HEK293 (cell line): ENCODE measurements around the gene KBTBD3.
A peak's percentile ranks its signal among the peaks of the same experiment; 100 is the strongest.

Experiments
- CTCF ChIA-PET: fragments of 350-600 bp; formaldehyde crosslinking; extraction: SDS; loops from one replicate; lab custom pipeline; 2021; ENCODE audit warnings: antibody characterized with exemption; lab: Yijun Ruan, JAX
- POLR2A ChIA-PET: fragments of 300-600 bp; formaldehyde crosslinking; extraction: SDS; loops from one replicate; lab custom pipeline; 2020; ENCODE audit warnings: antibody characterized with exemption, inconsistent platforms; lab: Yijun Ruan, JAX
- H3K27ac ChIP-seq: fragments of 200-500 bp; sonication (Bioruptor generic); 2 replicates; pipeline ENCODE4 v1.5.1; 2014; ENCODE audit warnings: low read depth, low read length, control low read depth, inconsistent platforms; ENCODE audit errors: extremely low read depth
- H3K36me3 ChIP-seq, 2 experiments: fragments of 200-500 bp in 1 of 2; sonication (Bioruptor generic) in 1 of 2; 1 replicate in 1 of 2; 2 replicates in 1 of 2; pipeline ENCODE4 v1.5.1; 2014 to 2017; ENCODE audit warnings: inconsistent platforms in 2 of 2, low read length in 2 of 2; ENCODE audit not compliant: control insufficient read depth in 2 of 2, insufficient read depth in 1 of 2
- H3K4me1 ChIP-seq: fragments of 200-500 bp; sonication (Bioruptor generic); 2 replicates; pipeline ENCODE4 v1.5.1; 2014; ENCODE audit warnings: mild to moderate bottlenecking, low read length, inconsistent platforms; ENCODE audit not compliant: control insufficient read depth, insufficient read depth
- H3K4me3 ChIP-seq: 2 replicates; pipeline ENCODE4 v1.5.1; 2011; ENCODE audit warnings: low read depth, mild to moderate bottlenecking, control low read depth, low read length, moderate library complexity
- H3K9me3 ChIP-seq: fragments of 200-500 bp; sonication (Bioruptor generic); 2 replicates; pipeline ENCODE4 v1.5.1; 2014; ENCODE audit warnings: low read depth, low read length, inconsistent platforms; ENCODE audit not compliant: control insufficient read depth, insufficient read depth
- ELK4 ChIP-seq: IDR thresholded peaks from 2 replicates; pipeline ENCODE4 v1.6.1; 2011; ENCODE audit warnings: mild to moderate bottlenecking, low read depth, low read length, borderline replicate concordance
- KLF10 ChIP-seq: fragments of 450-650 bp; IDR thresholded peaks from 2 replicates; pipeline ENCODE4 v1.5.1; 2018; ENCODE audit warnings: missing biosample characterization, mild to moderate bottlenecking, missing genetic modification characterization
- PRDM6 ChIP-seq: fragments of 450-650 bp; formaldehyde crosslinking; IDR thresholded peaks from 2 replicates; pipeline ENCODE4 v1.5.1; 2017; ENCODE audit warnings: missing biosample characterization, missing genetic modification characterization
- ZBTB48 ChIP-seq: fragments of 450-650 bp; formaldehyde crosslinking; IDR thresholded peaks from 2 replicates; pipeline ENCODE4 v1.5.1; 2016; ENCODE audit warnings: missing biosample characterization, missing genetic modification characterization
- ZBTB49 ChIP-seq: fragments of 450-650 bp; formaldehyde crosslinking; IDR thresholded peaks from 2 replicates; pipeline ENCODE4 v1.5.1; 2016; ENCODE audit warnings: missing biosample characterization, missing genetic modification characterization, low read depth
- ZFHX2 ChIP-seq: fragments of 450-650 bp; formaldehyde crosslinking; conservative IDR thresholded peaks from 2 replicates; pipeline ENCODE4 v1.5.1; 2016; ENCODE audit warnings: missing biosample characterization, missing genetic modification characterization
- ZNF148 ChIP-seq: fragments of 450-650 bp; formaldehyde crosslinking; IDR thresholded peaks from 2 replicates; pipeline ENCODE4 v1.5.0; 2017; ENCODE audit warnings: missing biosample characterization, missing genetic modification characterization, borderline replicate concordance
- ZNF341 ChIP-seq: fragments of 450-650 bp; formaldehyde crosslinking; IDR thresholded peaks from 2 replicates; pipeline ENCODE4; 2016; ENCODE audit warnings: low read depth, missing biosample characterization, missing genetic modification characterization
- ZNF558 ChIP-seq: fragments of 450-650 bp; formaldehyde crosslinking; IDR thresholded peaks from 2 replicates; pipeline ENCODE4 v1.5.1; 2016; ENCODE audit warnings: missing biosample characterization, missing genetic modification characterization
- ZNF777 ChIP-seq: fragments of 450-650 bp; formaldehyde crosslinking; IDR thresholded peaks from 2 replicates; pipeline ENCODE4 v1.5.1; 2017; ENCODE audit warnings: missing biosample characterization, missing genetic modification characterization, borderline replicate concordance
- ZNF792 ChIP-seq: fragments of 450-650 bp; formaldehyde crosslinking; IDR thresholded peaks from 2 replicates; pipeline ENCODE4 v1.5.1; 2016; ENCODE audit warnings: missing biosample characterization, missing genetic modification characterization
- TF ChIP-seq, protein P1 (sequence below): fragments of 450-650 bp; formaldehyde crosslinking; optimal IDR thresholded peaks from 2 replicates; pipeline ENCODE3; 2016; ENCODE audit warnings: missing biosample characterization, mild to moderate bottlenecking, missing genetic modification characterization

Gene KBTBD3

DNA sequence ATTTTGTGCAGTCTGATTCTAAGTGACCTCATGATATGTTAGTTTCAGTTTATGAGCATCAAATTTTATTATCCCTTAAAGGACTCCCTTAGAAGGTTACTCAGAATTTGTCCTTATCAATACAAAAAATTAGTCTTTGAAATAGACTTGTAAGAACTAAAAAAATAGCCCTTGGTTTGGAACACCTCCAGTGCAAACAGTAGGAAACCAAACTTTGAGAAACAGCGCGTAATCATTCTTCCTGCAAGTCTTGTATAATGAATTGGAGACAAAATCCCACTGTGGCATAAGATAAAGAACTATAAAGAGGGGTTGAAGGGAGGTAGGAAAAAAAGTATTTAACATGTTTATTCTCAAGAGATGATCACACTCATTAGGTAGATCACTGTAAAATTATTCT lies 44.3 kb downstream of the KBTBD3 start:
- no peaks in the 10 kb centered on the region for H3K36me3 ChIP-seq
- POLR2A ChIA-PET = no interaction called here
- H3K4me3 ChIP-seq = no peak overlapping the region
- no peaks in the 10 kb centered on the region for H3K9me3 ChIP-seq
- CTCF ChIA-PET = no interaction called here
- H3K4me1 ChIP-seq = no peaks in the 10 kb centered on the region
- H3K27ac ChIP-seq = no peak overlapping the region
- 0 out of 2 replicates have a peak, but pooled peaks have one; percentile 10 for TF ChIP-seq PRDM6 (tag by site-specific recombination)
- no peak for TF ChIP-seq ZNF341 (tag by site-specific recombination)

- CTCF ChIA-PET = interaction anchor here (0.6 kb wide), 1 partner anchor 169 kb away, joined by 3 read pairs; no protein-coding TSS in a partner anchor
- Histone ChIP-seq H3K4me3 (no peak overlapping the region), H3K4me1 (no peaks in the 10 kb centered on the region), H3K27ac (no peak overlapping the region), H3K9me3 (no peaks in the 10 kb centered on the region), H3K36me3 (no peaks in the 10 kb centered on the region)
- TF ChIP-seq ELK4 = no peak
- TF ChIP-seq, protein P1, sequence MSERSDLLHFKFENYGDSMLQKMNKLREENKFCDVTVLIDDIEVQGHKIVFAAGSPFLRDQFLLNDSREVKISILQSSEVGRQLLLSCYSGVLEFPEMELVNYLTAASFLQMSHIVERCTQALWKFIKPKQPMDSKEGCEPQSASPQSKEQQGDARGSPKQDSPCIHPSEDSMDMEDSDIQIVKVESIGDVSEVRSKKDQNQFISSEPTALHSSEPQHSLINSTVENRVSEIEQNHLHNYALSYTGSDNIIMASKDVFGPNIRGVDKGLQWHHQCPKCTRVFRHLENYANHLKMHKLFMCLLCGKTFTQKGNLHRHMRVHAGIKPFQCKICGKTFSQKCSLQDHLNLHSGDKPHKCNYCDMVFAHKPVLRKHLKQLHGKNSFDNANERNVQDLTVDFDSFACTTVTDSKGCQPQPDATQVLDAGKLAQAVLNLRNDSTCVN (tag by site-specific recombination) = no peak
- TF ChIP-seq ZNF558 = no peak
- no peak for TF ChIP-seq ZNF792 (tag by site-specific recombination)
- no peak for TF ChIP-seq KLF10
- no peak for TF ChIP-seq ZNF148
- POLR2A ChIA-PET = no interaction called here
Observed at GRCh38 chr11:106031936-106032335, 45.2 kb downstream of the KBTBD3 start.

- TF ChIP-seq ZBTB49 (tag by site-specific recombination) (no peak), ZBTB48 (tag by site-specific recombination) (no peak), ZFHX2 (tag by site-specific recombination) (no peak), ZNF777 (tag by site-specific recombination) (no peak)
- TF ChIP-seq, all 188 proteins: peak for 0
- H3K4me3 ChIP-seq = no peak overlapping the region
- H3K36me3 ChIP-seq = no peaks in the 10 kb centered on the region
- H3K4me1 ChIP-seq = no peaks in the 10 kb centered on the region
- ChIA-PET POLR2A (interaction anchor here (0.6 kb wide), 1 partner anchor 8 kb away, joined by 18 read pairs; no protein-coding TSS in a partner anchor), CTCF (interaction anchor here (0.8 kb wide), 1 partner anchor 123 kb away, joined by 4 read pairs; no protein-coding TSS in a partner anchor)
- no peak overlapping the region for H3K27ac ChIP-seq
- no peaks in the 10 kb centered on the region for H3K9me3 ChIP-seq
Observed at GRCh38 chr11:106031202-106031810, 45.8 kb downstream of the KBTBD3 start.
